KOPT-K1 (cell line): ENCODE data around the gene HSD11B1.

Experiments used
- H3K27ac ChIP-seq: fragments of 200-600 bp; sonication (generic); 2 replicates; pipeline ENCODE4 v1.5.1; 2016; ENCODE audit warnings: antibody characterized with exemption, mild to moderate bottlenecking, low read depth, low read length; ENCODE audit not compliant: poor library complexity, severe bottlenecking
- H3K36me3 ChIP-seq: fragments of 200-600 bp; sonication (generic); 2 replicates; pipeline ENCODE4 v1.5.1; 2017; ENCODE audit warnings: antibody characterized with exemption, mild to moderate bottlenecking, low read length, moderate library complexity; ENCODE audit not compliant: insufficient read depth
- H3K9me3 ChIP-seq: fragments of 200-600 bp; sonication (generic); 2 replicates; pipeline ENCODE4 v1.5.1; 2017; ENCODE audit warnings: antibody characterized with exemption, low read length, mild to moderate bottlenecking; ENCODE audit not compliant: insufficient read depth, poor library complexity, severe bottlenecking

Gene HSD11B1

GRCh38 chr1:209769971-209770370 is 65.3 kb downstream of the HSD11B1 start:
- H3K36me3 ChIP-seq = peaks cover 56% of the 10 kb centered on the region
- H3K9me3 ChIP-seq = no peaks in the 10 kb centered on the region
- peak overlapping the region; percentile 88 for H3K27ac ChIP-seq

- H3K9me3 ChIP-seq = no peaks in the 10 kb centered on the region
- peaks cover 56% of the 10 kb centered on the region for H3K36me3 ChIP-seq
- H3K27ac ChIP-seq = peak overlapping the region; percentile 88
Observed at GRCh38 chr1:209770636-209771415, 66.2 kb downstream of the HSD11B1 start.

- Histone ChIP-seq H3K36me3 (peaks cover 56% of the 10 kb centered on the region), H3K9me3 (no peaks in the 10 kb centered on the region), H3K27ac (no peak overlapping the region)
Observed at GRCh38 chr1:209772126-209772525, 67.5 kb downstream of the HSD11B1 start.

- peaks cover 76% of the 10 kb centered on the region for H3K36me3 ChIP-seq
- no peaks in the 10 kb centered on the region for H3K9me3 ChIP-seq
- no peak overlapping the region for H3K27ac ChIP-seq
Observed at GRCh38 chr1:209774592-209774991, 69.9 kb downstream of the HSD11B1 start.

GRCh38 chr1:209775678-209776077 is 71.0 kb downstream of the HSD11B1 start:
- Histone ChIP-seq H3K27ac (no peak overlapping the region), H3K36me3 (peaks cover 87% of the 10 kb centered on the region), H3K9me3 (no peaks in the 10 kb centered on the region)

GRCh38 chr1:209777587-209777986 is 72.9 kb downstream of the HSD11B1 start:
- H3K9me3 ChIP-seq = no peaks in the 10 kb centered on the region
- peaks cover 100% of the 10 kb centered on the region for H3K36me3 ChIP-seq
- H3K27ac ChIP-seq = no peak overlapping the region

- Histone ChIP-seq H3K9me3 (no peaks in the 10 kb centered on the region), H3K27ac (no peak overlapping the region), H3K36me3 (peaks cover 100% of the 10 kb centered on the region)
Observed at GRCh38 chr1:209778102-209778501, 73.5 kb downstream of the HSD11B1 start.

- peaks cover 80% of the 10 kb centered on the region for H3K36me3 ChIP-seq
- no peaks in the 10 kb centered on the region for H3K9me3 ChIP-seq
- H3K27ac ChIP-seq = no peak overlapping the region
Observed at GRCh38 chr1:209780268-209780667, 75.6 kb downstream of the HSD11B1 start.

- Histone ChIP-seq H3K27ac (peak overlapping the region; percentile 77), H3K36me3 (peaks cover 49% of the 10 kb centered on the region), H3K9me3 (no peaks in the 10 kb centered on the region)
Observed at GRCh38 chr1:209783386-209783785, 78.7 kb downstream of the HSD11B1 start.
